GM12874 (cell line): ENCODE measurements around the gene PRR23E.

Experiments
- CTCF ChIP-seq: IDR thresholded peaks from 2 replicates; pipeline ENCODE4 v1.5.1; 2011; ENCODE audit warnings: low read depth, mild to moderate bottlenecking, control low read depth, low read length, moderate library complexity; ENCODE audit not compliant: insufficient read depth

PRR23E gene

GRCh38 chr3:127172211-127172610 is 20.7 kb upstream of the PRR23E start:
- TF ChIP-seq CTCF = no peak

GRCh38 chr3:127172781-127173515 is 20.0 kb upstream of the PRR23E start:
- TF ChIP-seq CTCF = no peak

GRCh38 chr3:127173516-127174166 is 19.3 kb upstream of the PRR23E start:
- no peak for TF ChIP-seq CTCF

- no peak for TF ChIP-seq CTCF
Observed at GRCh38 chr3:127174284-127174683, 18.6 kb upstream of the PRR23E start.

GRCh38 chr3:127174715-127175140 is 18.2 kb upstream of the PRR23E start:
- no peak for TF ChIP-seq CTCF

GRCh38 chr3:127175272-127175671 is 17.7 kb upstream of the PRR23E start:
- no peak for TF ChIP-seq CTCF

GRCh38 chr3:127177226-127177625 is 15.7 kb upstream of the PRR23E start:
- TF ChIP-seq CTCF = no peak
